GM23248 (cell line): ENCODE measurements around the gene SHQ1. TPM values are rescaled to one million over a fixed set of nuclear protein-coding genes. Genes with fewer than 3 reads are reported as not detected.

ENCODE experiments used
- DNase-seq: peaks from one replicate; pipeline ENCODE4 v3.0.0-alpha.2; 2015
- H2AFZ ChIP-seq: fragments of 200-600 bp; sonication (generic); 2 replicates; pipeline ENCODE4 v1.6.1; 2016; ENCODE audit warnings: antibody characterized with exemption
- H3F3A ChIP-seq: fragments of 200-600 bp; sonication (generic); 2 replicates; pipeline ENCODE4 v1.6.1; 2016; ENCODE audit warnings: mild to moderate bottlenecking, antibody characterized with exemption, mixed run types; ENCODE audit not compliant: insufficient read depth
- H3K27ac ChIP-seq: fragments of 200-600 bp; sonication (generic); 2 replicates; pipeline ENCODE4 v1.5.1; 2016; ENCODE audit warnings: mild to moderate bottlenecking
- H3K27me3 ChIP-seq: fragments of 200-600 bp; sonication (generic); replicated peaks from 2 replicates; pipeline ENCODE4 v1.6.1; 2016; ENCODE audit warnings: mild to moderate bottlenecking; ENCODE audit not compliant: insufficient read depth
- H3K36me3 ChIP-seq: fragments of 200-600 bp; sonication (generic); 2 replicates; pipeline ENCODE4 v1.6.1; 2016; ENCODE audit warnings: low read depth, mild to moderate bottlenecking
- H3K4me1 ChIP-seq: fragments of 200-600 bp; sonication (generic); 2 replicates; pipeline ENCODE4 v1.6.1; 2016; ENCODE audit warnings: mild to moderate bottlenecking; ENCODE audit not compliant: insufficient read depth
- H3K4me2 ChIP-seq: fragments of 200-600 bp; sonication (generic); one replicate; pipeline ENCODE4 v1.6.1; 2016; ENCODE audit warnings: mild to moderate bottlenecking; ENCODE audit not compliant: unreplicated experiment
- H3K4me3 ChIP-seq: fragments of 200-600 bp; sonication (generic); 2 replicates; pipeline ENCODE4 v1.5.1; 2016; ENCODE audit warnings: mild to moderate bottlenecking
- H3K79me2 ChIP-seq: fragments of 200-600 bp; sonication (generic); 2 replicates; pipeline ENCODE4 v1.6.1; 2016; ENCODE audit warnings: mild to moderate bottlenecking; ENCODE audit not compliant: insufficient read depth
- H3K9ac ChIP-seq: fragments of 200-600 bp; sonication (generic); 2 replicates; pipeline ENCODE4 v1.6.1; 2016; ENCODE audit warnings: mild to moderate bottlenecking
- H3K9me2 ChIP-seq: fragments of 200-600 bp; sonication (generic); 2 replicates; pipeline ENCODE4 v1.6.1; 2016; ENCODE audit warnings: mixed run types, mild to moderate bottlenecking, moderate library complexity; ENCODE audit not compliant: insufficient read depth
- H3K9me3 ChIP-seq: fragments of 200-600 bp; sonication (generic); one replicate; pipeline ENCODE4 v1.6.1; 2017; ENCODE audit warnings: low read depth
- H4K20me1 ChIP-seq: fragments of 200-600 bp; sonication (generic); 2 replicates; pipeline ENCODE4 v1.6.0; 2016; ENCODE audit not compliant: insufficient read depth
- EZH2 ChIP-seq: fragments of 200-600 bp; sonication (generic); IDR thresholded peaks from 2 replicates; pipeline ENCODE4 v1.6.1; 2018; ENCODE audit warnings: antibody characterized with exemption, mild to moderate bottlenecking; ENCODE audit not compliant: insufficient read depth, poor library complexity, severe bottlenecking
- EZH2phosphoT487 ChIP-seq: fragments of 200-600 bp; sonication (generic); IDR thresholded peaks from 2 replicates; pipeline ENCODE4 v1.6.1; 2018; ENCODE audit warnings: antibody characterized with exemption, moderate library complexity, mild to moderate bottlenecking, low read depth; ENCODE audit not compliant: insufficient read depth
- WGBS, 2 experiments: methylation state at CpG; one replicate each; pipeline ENCODE4 v1.1.6; 2015 to 2017; ENCODE audit warnings: low lambda C conversion rate in 2 of 2, low coverage in 1 of 2; ENCODE audit errors: missing lambda C conversion rate in 2 of 2; 5-methylcytosine and 5-hydroxymethylcytosine counted together
- in situ Hi-C: fragments of 300-500 bp; cut with MboI; formaldehyde crosslinking; loops from 2 replicates; pipeline ENCODE4 v1.15.0; 2020
- polyA plus RNA-seq: library from polyadenylated mRNA; unstranded; fragments of >200 nt; fragmentation: Nextera tagmentation; extraction: Ambion mirVana; gene quantifications from 2 replicates; pipeline ENCODE4 v1.2.1, GENCODE V29; 2016
- total RNA-seq: library from RNA; depleted of rRNA; stranded (reverse); fragments of >200 nt; shearing (Covaris generic); gene quantifications from 2 replicates; pipeline ENCODE4 v1.2.3, GENCODE V29; 2014

SHQ1 gene
- total and polyA plus RNA-seq, 2 experiments from 2014 or later = 23.3 to 24.0 TPM

DNA sequence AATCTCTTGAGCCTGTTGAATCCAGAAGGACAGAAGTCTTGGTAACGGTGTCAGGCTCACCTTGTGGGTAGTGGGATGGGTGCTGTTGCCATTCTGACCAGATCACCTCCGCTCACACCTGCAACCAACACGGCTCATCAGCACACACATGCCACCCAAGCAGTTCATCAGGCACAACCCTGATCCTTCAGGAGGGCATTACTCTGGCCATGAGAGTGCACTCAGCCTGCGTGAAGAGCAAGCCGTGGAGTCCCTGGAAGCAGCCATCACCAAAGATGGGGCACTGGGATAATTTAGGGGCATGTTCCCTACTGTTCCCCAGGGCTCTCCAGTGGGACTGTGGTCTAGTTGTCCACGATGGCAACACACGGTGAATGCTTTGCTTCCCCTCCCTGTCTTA, 120.5 kb downstream of the SHQ1 start:
- H3K9me2 ChIP-seq = no peaks in the 10 kb centered on the region
- H3K79me2 ChIP-seq = no peaks in the 10 kb centered on the region
- H2AFZ ChIP-seq = no peak overlapping the region
- no peaks in the 10 kb centered on the region for H3K27me3 ChIP-seq
- no peak overlapping the region for H3K4me3 ChIP-seq
- H3K4me1 ChIP-seq = no peaks in the 10 kb centered on the region; the same call in 1 of the 2 replicates
- H4K20me1 ChIP-seq = no peaks in the 10 kb centered on the region
- no peak overlapping the region for H3K27ac ChIP-seq
- no peak for TF ChIP-seq EZH2phosphoT487
- no peaks in the 10 kb centered on the region for H3F3A ChIP-seq
- WGBS, 2 experiments = 72 to 75% methylated on average over 7 of the region's 7 CpGs
- no peak for DNase-seq
- H3K36me3 ChIP-seq = no peaks in the 10 kb centered on the region
- no peaks in the 10 kb centered on the region for H3K9me3 ChIP-seq
- H3K4me2 ChIP-seq = no peak overlapping the region
- H3K9ac ChIP-seq = no peak overlapping the region
- in situ Hi-C loops = no loop called here

DNA sequence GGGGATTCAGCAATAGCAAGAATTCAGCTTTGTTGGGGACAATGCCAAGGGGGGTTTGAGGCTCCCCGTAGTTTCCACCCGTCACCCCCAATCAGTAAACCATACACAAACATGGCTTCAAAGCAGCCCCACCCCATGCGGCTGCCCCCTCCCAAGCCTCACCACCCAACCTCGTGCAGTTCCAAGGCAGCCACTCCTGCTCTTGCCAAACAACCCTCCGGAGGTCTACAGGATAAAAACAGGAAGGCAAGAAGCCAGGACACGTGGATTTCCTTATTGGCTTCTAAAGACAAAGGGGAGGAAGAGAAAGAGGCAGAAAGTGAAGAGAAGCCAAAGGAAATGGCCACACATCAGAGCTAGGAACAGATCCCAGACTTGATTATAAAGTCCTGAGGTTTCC, 121.1 kb downstream of the SHQ1 start:
- Histone ChIP-seq H3K4me3 (no peak overlapping the region), H3K9me2 (no peaks in the 10 kb centered on the region), H3K9me3 (no peaks in the 10 kb centered on the region), H4K20me1 (no peaks in the 10 kb centered on the region), H2AFZ (no peak overlapping the region), H3K4me1 (no peaks in the 10 kb centered on the region; the same call in 1 of the 2 replicates), H3K27me3 (no peaks in the 10 kb centered on the region), H3K79me2 (no peaks in the 10 kb centered on the region), H3K27ac (no peak overlapping the region), H3F3A (no peaks in the 10 kb centered on the region), H3K9ac (no peak overlapping the region), H3K36me3 (no peaks in the 10 kb centered on the region), H3K4me2 (no peak overlapping the region)
- DNase-seq = no peak
- in situ Hi-C loops = no loop called here
- TF ChIP-seq EZH2phosphoT487 (no peak), EZH2 (no peak)
- 53 to 71% methylated on average over 6 of the region's 6 CpGs for WGBS, 2 experiments

DNA sequence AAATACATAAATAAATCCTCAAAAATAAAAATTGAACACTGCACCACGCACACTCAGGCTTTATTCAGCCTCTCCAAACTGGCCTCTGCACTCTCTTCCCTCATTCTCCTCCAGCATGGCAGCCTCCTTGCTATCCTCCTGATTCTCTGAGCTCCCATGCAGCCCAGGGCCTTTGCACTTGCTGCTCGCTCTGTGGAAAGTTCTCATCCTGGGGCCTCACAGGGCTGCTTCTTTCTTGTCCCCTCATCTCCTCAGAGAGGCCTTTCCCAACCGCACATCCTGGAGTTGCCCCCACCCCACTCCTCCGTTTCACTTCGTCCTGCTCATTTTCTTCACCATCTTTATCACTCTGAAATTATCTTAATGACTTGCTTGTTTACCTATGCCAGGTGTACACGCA, 123.0 kb downstream of the SHQ1 start:
- Histone ChIP-seq H3K9me2 (no peaks in the 10 kb centered on the region), H3K79me2 (no peaks in the 10 kb centered on the region), H3K4me1 (no peaks in the 10 kb centered on the region; the same call in 1 of the 2 replicates)

DNA sequence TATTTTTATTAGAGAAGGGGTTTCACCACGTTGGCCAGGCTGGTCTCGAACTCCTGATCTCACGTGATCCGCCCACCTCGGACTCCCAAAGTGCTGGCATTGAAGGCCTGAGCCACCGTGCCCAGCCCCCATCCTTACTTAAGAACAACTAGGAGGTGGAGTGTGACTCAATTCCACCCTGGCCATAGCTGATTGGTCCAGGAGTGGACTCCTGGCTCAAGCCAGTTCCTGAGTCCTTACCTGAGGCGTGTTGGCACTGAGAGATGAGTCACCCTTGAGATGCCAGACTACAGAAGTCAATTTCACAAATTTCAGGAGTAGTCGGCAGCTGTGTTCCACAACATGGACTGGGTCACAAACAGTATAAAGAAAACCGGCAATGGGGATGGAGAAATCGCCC, 124.2 kb downstream of the SHQ1 start:
- Histone ChIP-seq H3K9me3 (no peaks in the 10 kb centered on the region), H3K4me3 (no peak overlapping the region), H3K36me3 (no peaks in the 10 kb centered on the region), H3K9me2 (no peaks in the 10 kb centered on the region), H3K27ac (no peak overlapping the region), H3K79me2 (no peaks in the 10 kb centered on the region), H3K9ac (no peak overlapping the region), H3K27me3 (no peaks in the 10 kb centered on the region), H4K20me1 (no peaks in the 10 kb centered on the region), H3K4me2 (no peak overlapping the region), H2AFZ (no peak overlapping the region), H3F3A (no peaks in the 10 kb centered on the region), H3K4me1 (no peaks in the 10 kb centered on the region; the same call in 1 of the 2 replicates)
- WGBS, 2 experiments = 94 to 97% methylated on average over 10 of the region's 10 CpGs
- TF ChIP-seq EZH2phosphoT487 = no peak
- TF ChIP-seq EZH2 = no peak
- in situ Hi-C loops = no loop called here
- DNase-seq = no peak

More for the DNA sequence above, 123.0 kb downstream of the SHQ1 start:
- no peak for DNase-seq
- TF ChIP-seq EZH2phosphoT487 = no peak
- TF ChIP-seq EZH2 = no peak
- in situ Hi-C loops = no loop called here
- no peak overlapping the region for H3K27ac ChIP-seq
- H3K9me3 ChIP-seq = no peaks in the 10 kb centered on the region
- H3K36me3 ChIP-seq = no peaks in the 10 kb centered on the region
- no peaks in the 10 kb centered on the region for H3F3A ChIP-seq
- H3K4me3 ChIP-seq = no peak overlapping the region
- H3K27me3 ChIP-seq = no peaks in the 10 kb centered on the region
- no peak overlapping the region for H2AFZ ChIP-seq
- 73 to 80% methylated on average over 6 of the region's 6 CpGs for WGBS, 2 experiments
- H4K20me1 ChIP-seq = no peaks in the 10 kb centered on the region
- no peak overlapping the region for H3K9ac ChIP-seq
- H3K4me2 ChIP-seq = no peak overlapping the region
